Lower leg skin (tissue), 3 donors: ENCODE measurements around the gene SAE1.

Source experiments
- CTCF ChIP-seq, 3 donors: fragments of 450-650 bp; IDR thresholded peaks; one replicate each; pipeline ENCODE4 v1.5.1; 2016; ENCODE audit warnings: antibody characterized with exemption in 3 of 3, mild to moderate bottlenecking in 3 of 3, moderate library complexity in 2 of 3
- POLR2A ChIP-seq, 2 donors: fragments of 450-650 bp; IDR thresholded peaks; one replicate each; pipeline ENCODE4 v1.6.1; 2016 to 2017; ENCODE audit warnings: antibody characterized with exemption in 2 of 2, mild to moderate bottlenecking in 1 of 2, moderate library complexity in 1 of 2

- TF ChIP-seq CTCF (IDR thresholded peaks at IDR 0.05) (no peak), POLR2A (IDR thresholded peaks at IDR 0.05) (no peak)
Measured at GRCh38 chr19:47099576-47100050, 31.0 kb upstream of the SAE1 start.
